ENCODE results near the gene C17orf50. TPM values are rescaled to one million over a fixed set of nuclear protein-coding genes. Genes with fewer than 3 reads are reported as not detected.
A peak's percentile ranks its signal among the peaks of the same experiment; 100 is the strongest.

Gene C17orf50
- total RNA-seq, result not detected
- long read RNA-seq, result 0 reads

DNA sequence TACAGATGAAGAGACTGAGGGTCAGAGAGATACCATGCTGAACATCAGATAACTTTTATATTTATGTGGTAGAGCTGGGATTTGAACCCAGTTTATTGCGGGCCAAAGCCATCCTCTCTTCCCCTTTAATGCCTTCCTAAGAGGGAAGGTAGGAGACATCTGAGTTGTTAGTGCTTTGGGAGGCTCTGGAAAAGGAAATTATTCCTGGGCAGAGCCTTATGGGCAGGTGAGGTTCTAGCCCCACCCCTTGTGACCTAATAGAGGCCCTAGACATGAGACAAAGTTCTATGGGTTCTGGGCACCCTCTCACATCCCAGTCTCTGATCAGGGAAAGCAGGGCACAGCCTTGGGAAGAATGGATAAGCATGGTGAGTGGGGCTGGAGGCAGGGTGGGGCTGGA, at the start of gene C17orf50:
TSS of gene C17orf50 (plus strand) at position 301 of the 400 bp plus-strand sequence. CDS start at position 356, 55 bp downstream.
- DNase-seq (no peak), ATAC-seq (no peak)
- intact Hi-C loops (cut with micrococcal nuclease), result no loop called here

DNA sequence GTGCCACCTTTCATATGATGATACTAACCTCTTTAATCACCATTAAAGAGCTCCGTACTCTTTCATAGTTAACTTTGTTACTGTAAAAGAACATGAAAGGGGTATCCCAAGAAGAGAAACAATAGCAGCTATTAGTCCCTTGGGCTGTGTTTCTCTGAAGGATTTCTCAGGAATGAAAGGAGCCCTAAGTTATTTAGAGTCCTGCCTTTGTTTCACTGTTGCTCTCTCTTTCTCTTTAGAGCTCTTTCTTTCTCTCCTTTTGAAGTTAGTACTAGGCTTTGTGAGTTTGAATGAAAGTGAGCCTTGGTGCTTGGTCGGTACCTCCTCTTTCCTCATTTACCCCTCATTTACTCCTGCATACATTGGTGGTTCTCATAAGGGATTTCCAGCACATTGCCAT, 49.7 kb upstream of the C17orf50 start:
- DNase-seq, result no peak
- ATAC-seq, result no peak
- intact Hi-C loops (cut with micrococcal nuclease), result no loop called here

DNA sequence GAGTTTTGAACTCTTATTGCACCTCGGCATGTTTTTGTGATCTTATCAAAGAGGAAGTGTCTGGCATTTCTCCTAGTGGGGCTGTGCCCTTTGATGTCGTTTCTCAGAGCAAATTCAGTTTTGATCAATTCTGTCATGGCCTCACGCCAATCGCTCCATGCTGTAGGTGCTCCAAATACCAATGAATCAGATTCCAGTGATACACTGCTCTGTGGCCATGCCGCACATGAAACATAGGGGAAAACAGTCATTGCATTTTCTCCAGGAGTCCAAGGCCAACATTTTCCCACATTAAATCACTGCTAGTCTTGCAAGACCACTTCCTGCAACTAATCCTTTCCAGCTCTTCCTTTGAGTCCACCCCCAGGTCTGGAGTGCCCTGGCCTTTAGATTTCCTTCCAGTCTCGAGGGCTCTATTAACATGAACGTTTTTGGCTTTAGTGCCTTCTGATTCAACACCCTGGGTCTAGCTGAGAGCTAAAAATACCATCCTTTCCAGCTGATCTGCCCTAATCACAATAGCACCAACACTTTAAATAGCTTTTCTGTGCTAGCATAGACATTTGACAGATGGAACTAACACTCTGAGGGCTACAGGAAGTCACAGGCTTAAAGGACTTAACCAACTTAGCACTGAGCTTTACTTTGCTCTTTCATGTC, 47.5 kb upstream of the C17orf50 start:
- ATAC-seq (peak; percentile 88), DNase-seq (no peak)
- intact Hi-C loops (cut with micrococcal nuclease), result no loop called here

DNA sequence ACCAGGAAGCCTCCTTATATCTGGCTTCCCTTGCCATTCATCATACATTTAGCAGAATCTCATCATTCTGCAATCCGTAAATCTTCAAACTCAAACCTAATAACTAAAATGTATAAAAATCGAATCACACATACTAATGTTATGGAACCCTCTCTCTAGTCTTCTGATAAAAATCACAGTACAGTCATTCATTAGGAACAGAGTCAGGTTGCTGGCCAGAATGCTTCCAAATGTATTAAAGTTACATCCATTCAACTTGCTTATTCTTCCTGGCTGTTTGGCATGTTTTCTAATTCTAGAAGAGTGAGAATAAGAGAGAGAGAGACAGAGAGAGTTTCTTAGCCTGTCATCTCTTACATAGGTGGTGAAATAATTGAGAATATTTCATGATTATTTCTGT, 45.7 kb upstream of the C17orf50 start:
- intact Hi-C loops (cut with micrococcal nuclease), result no loop called here
- DNase-seq (no peak), ATAC-seq (no peak)

DNA sequence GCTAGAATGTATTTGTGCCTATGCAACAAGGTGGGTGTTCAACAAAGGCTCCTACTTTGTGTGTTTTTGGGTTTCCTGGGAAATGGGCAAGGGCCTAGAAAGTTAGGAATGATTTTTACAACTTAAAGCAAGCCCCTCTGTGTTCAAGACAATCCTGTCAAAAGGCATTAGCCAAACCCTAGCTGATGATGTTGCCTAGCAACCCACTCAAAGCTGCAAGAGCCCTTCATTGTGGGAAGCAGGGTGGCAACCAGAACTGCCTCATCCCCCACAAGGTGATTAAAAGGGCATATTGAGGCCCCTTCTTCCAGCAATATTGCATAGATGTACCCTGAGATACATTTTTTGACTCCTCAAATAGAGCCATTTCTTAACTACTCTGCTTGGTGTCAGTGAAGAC, 45.3 kb upstream of the C17orf50 start:
- DNase-seq (no peak), ATAC-seq (no peak)
- intact Hi-C loops (cut with micrococcal nuclease), result no loop called here

DNA sequence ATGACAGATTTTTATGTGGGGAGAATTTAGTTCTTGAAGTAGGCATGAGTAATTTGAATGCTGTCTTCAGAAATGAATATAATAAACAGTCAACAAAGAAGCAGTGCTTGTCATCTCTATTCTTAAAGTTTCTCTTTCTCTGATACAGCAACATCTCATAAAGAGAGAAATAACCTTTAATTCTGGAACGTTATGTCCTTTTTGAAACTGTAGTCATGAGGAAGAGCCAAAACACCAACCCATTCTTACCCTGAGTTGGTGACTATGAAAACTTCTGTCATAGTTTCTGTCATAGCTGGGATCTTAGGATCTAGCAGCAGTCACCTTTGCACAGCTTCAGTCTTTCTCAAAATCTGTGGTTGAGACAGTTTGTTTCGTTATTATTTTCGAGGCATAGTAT, 44.5 kb upstream of the C17orf50 start:
- intact Hi-C loops (cut with micrococcal nuclease), result no loop called here
- no peak for ATAC-seq

DNA sequence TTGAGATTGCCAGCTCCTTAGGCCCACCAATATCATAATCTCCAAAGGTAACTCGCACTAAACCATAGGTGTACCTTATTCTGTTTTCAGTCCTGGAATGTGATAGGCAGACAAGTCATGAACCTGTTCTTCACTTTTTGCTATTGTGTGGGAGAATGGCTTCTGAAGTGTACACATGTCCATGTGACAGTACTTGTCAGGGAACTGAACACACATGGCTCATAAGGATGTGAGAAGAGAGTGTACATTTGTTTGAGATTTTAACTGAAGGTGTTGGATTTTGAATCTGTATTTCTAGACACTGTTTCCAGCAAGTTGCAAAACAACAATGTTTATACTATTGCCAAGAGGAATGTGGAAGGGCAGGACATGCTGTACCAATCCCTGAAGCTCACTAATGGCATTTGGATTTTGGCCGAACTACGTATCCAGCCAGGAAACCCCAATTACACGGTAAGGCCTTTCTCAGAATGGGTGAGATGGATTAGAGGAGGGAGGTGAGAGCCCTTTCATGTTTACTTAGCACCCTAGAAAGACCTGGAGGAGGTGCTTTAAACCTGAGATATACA, 43.7 kb upstream of the C17orf50 start:
- ATAC-seq, result peak; percentile 71
- DNase-seq, result no peak

More for the DNA sequence above, 44.5 kb upstream of the C17orf50 start:
- no peak for DNase-seq

DNA sequence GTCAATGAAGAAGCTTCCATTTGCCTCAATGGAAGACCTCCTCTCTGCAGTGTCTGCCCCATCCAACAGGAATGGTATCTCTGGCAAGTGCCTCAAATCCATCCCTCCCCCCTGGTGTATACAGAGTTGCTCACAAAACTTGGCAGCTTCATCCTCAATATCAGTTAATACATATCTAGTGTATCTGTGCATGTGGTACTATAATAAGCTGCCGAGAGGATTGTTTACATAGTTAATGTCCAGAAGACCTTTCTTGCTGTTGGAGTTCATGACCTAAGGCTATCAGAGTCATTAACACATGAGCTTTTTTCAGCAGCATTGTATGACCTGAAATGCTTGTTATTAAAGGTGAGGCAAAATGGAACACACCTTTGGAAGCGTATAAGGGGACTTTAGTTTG, 43.2 kb upstream of the C17orf50 start:
- intact Hi-C loops (cut with micrococcal nuclease), result no loop called here
- peak; percentile 23 for ATAC-seq
- no peak for DNase-seq

More for the DNA sequence above, 43.7 kb upstream of the C17orf50 start:
- intact Hi-C loops (cut with micrococcal nuclease), result no loop called here

DNA sequence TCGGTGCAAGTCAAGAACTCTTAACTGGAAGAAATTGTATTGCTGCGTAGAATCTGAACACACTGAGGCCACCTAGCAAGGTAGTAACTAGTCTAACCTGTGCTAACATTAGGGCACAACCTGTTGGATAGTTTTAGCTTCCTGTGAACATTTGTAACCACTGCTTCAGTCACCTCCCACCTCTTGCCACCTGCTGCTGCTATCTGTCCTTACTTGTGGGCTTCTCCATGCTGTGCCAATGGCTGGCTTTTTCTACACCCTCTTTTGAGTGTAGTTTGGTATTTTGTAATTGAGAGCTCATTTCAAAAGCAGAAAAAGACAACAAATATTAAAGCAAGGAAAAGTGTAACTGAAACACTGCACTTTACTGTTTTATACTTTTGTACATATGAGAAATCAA, 37.0 kb upstream of the C17orf50 start:
- ATAC-seq (no peak), DNase-seq (no peak)
- intact Hi-C loops (cut with micrococcal nuclease), result no loop called here

DNA sequence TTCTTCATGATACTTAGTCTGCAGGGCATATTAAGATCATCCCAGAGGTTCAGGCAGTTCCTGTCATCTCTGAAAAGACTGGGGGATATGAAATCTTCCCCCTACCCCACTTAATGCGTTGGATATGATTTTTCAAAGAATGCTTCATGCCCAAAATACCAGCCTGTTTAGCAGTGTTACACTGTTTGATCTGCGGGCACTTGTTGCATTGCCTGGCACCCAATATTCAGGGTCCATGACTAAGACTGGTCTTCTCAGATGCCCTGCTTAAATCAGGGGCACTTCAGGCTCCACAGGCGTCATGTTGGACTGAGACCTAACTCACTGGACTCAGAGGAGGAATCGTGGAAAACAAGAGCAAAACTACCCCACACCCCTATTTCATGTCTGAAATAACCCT, 35.6 kb upstream of the C17orf50 start:
- intact Hi-C loops (cut with micrococcal nuclease), result no loop called here
- ATAC-seq, result no peak
- DNase-seq, result no peak

DNA sequence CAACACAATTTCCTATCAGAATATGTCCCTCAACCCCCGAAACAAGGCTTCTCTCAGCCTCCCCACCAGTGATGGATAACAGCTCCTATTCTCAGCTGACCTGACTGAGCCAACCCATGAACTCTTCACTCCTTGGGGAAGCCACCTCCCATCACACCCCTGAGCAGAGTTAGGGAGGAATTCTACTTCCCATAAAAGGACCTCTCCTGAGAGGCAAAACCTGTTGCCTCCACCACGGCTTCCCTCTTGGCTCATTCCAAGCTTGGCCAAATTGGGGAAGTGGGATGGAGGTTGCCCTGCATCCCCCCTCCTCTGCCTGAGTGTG, 34.9 kb upstream of the C17orf50 start:
- intact Hi-C loops (cut with micrococcal nuclease), result no loop called here
- ATAC-seq (no peak), DNase-seq (no peak)

DNA sequence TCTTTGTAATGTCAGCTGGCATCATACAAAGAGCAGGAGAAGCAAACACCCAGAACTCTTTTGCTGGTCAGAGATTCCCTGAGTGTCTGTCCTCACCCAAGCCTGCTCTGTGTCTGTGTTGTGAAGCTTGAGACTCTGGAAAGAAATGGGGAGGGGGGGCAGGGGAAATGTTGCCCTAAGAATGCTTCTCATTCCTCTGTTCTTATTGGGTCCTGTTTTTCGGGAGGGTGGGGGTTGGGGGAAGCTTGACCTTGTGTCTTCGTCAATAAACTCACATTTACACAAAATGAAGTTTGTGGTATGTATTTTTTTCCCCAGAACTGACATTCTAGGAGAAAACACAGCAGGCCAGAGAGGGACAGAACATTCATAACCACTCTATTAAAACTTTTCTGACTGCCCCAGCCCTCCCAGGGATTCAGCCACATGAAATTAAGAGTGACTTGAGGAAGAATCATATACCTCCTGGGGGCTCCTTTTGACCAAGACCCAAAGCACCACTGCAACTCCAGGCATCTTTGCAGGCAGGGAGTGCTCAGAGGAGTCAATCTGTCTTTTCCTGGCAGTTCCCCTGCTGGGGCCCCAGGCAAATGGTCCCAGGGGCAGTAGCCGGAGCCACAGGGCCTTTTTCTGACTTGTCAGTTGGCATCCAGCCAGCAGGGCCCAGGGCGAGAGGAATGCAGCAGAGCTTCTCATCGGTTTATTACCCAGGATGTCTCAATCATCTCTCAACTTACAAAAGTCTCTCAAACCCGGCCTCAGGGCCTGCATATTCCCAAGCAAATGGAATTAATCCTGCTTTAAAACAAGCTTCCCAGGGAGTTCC, 34.3 kb upstream of the C17orf50 start:
- intact Hi-C loops (cut with micrococcal nuclease), result no loop called here
- peak; percentile 42 for ATAC-seq
- DNase-seq, result peak; percentile 78

DNA sequence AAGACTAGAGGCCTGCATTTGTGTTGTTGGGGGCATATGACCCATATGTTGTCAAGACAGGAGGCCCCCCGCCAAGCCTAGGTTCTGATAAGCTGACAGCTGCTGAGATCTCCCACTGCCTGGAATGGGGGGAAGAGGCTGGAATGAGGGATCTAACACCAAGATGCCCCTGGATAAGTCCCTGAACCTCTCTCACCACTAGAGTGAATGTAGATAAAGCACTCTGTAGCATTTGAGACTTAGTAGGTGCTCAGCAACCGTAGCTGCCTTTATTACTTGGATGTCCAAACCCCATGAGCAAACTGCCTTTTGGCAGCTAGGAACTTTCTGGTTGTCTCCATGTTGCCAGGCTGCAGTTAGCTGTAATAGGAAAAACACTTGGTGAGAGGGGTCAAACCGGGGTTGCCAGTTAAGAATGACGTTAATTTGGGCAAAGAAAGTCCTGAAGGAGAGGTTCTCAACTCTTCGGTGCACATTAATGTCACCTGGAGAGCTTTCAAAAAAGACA, 33.7 kb upstream of the C17orf50 start:
- intact Hi-C loops (cut with micrococcal nuclease), result no loop called here
- ATAC-seq, result no peak
- DNase-seq, result no peak

DNA sequence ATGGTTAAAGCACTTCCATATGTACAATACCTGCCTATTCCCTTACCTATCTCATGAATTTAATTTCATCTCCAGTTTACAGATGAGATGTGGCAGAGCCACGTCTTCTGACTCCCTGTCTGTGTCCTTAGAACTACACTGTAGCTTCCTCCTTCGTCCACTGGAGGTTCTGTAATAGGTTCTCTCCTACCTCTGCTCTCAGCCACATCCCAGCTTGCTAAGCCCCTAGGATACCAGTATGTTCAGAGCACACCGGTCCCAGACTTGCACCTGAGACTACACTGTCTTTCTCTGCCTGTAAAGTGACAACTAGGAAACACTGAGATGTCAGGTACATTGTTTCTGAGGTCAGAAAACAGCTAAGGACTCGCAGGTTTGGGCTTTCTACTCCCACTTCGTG, 33.1 kb upstream of the C17orf50 start:
- ATAC-seq (no peak), DNase-seq (no peak)
- intact Hi-C loops (cut with micrococcal nuclease), result no loop called here

DNA sequence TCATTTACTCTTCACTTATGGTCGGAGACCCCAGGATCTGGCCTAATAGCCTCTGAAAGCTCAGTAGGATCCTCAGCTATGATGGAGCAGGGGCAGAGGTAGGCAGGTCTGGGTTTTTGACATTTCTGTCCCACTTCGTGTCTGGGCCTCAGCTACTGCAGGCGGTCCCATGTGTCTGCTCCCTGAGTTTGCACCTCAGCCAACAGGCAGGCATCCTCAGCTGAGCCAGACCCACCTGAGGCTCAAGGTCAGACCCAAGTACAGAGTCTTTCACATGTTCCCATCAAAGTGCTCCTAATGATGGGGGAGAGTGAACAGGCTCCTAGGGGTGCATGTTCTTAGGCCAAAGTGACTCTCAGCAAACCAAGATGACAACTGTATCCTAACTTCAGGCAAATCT, 32.1 kb upstream of the C17orf50 start:
- ATAC-seq, result no peak
- intact Hi-C loops (cut with micrococcal nuclease), result no loop called here
- DNase-seq, result no peak

DNA sequence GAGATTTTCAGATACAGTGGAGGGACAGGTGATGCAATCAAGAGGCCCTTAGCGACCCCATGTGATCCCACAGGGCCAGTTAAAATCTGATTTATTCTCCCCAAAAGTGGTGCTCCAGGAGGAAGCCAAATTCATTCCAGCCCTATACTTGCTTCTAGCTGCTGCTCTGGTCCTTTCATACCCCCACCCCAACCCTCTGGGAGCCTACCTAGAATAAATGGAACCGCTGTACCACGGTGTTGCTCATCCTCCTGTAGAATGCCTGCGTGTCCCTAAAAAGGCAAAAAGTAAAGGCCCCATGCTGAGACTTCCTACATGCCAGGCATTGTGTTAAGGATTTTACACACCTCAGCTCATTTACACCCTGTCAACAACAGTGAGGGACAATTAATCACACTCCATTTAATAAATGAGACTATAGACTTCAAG, 31.3 kb upstream of the C17orf50 start:
- intact Hi-C loops (cut with micrococcal nuclease), result no loop called here

DNA sequence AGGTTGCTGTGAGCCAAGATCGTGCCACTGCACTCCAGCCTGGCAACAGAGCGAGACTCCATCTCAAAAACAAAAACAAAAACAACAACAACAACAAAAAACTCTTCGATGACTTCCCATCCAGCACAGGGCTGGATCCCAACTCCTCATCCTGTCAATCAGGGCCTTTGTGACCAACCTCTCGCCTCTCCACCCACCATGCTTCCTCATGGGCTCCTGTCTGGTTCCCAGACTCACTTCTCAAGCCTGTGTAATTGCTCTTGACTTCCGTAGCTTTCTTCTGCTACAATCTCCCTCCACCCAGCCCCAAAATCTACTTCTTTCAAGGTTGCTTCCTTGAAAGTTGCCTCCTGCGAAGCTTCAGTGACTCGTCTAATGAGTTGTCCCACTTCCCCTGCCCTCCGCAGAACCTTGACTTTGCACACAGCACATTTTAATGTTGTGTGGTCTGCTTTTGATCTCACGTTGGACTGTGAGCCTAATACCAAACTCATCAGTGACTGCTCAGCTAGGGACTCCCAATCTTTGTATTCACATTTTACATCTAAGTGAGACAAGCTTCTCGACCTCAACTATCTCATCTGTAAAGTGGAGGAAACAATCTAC, 30.2 kb upstream of the C17orf50 start:
- no peak for ATAC-seq
- intact Hi-C loops (cut with micrococcal nuclease), result no loop called here

More for the DNA sequence above, 31.3 kb upstream of the C17orf50 start:
- DNase-seq (no peak), ATAC-seq (no peak)

DNA sequence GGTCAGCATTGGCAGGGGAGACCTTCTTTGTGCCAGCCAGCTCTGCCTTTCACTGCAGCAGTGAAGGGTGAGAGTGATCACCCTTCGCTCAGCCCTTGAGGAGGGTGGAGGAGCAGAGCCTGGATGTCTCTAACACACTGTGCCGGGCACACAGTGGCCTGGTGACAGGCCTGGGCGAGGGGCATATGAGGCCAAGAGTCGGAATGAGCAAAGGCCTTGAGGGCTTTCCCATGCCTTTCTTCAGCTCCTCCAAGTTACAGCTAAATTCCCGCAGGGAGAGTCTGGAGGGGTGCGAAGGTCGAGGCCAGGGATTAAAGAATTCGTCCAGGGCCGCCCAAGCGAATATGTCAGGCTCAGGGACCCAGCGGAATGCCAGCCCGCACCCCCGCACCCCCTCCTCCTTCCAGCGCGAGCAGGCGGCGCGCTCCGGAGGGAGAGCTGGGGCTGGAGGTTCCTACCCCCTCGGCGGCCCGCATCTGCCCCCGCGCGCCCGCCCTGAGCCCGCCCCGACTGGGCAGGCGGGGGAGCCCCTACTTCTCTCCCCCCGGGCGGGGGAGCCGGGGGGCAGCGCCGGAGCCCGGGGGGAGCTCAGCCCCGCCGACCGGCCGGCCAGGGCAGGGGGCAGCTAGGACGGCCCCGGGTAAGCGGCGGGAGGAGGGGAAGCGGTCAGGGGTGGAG, 29.3 kb upstream of the C17orf50 start, which contains the start of gene RASL10B:
TSS of gene RASL10B (plus strand) at position 401 of the 678 bp plus-strand sequence. CDS start 3,546 bp downstream, outside the sequence.
- ATAC-seq (peak; percentile 90), DNase-seq (peak; percentile 74)
- intact Hi-C loops (cut with micrococcal nuclease), result no loop called here

More for the DNA sequence above, 30.2 kb upstream of the C17orf50 start:
- DNase-seq, result no peak
